Activated CD4-positive, alpha-beta T cell treated with anti-CD3 and anti-CD28 coated beads, Interleukin-2, amount 10 ng/mL, durations not matched to agents 7 days and 5 days (primary cell): ENCODE measurements around the gene SPDL1. TPM values are rescaled to one million over a fixed set of nuclear protein-coding genes. Genes with fewer than 3 reads are reported as not detected.

Experiments
- CTCF ChIA-PET: fragments of 350-600 bp; sonication (Branson Sonifier 250); formaldehyde crosslinking; loops from one replicate; lab custom pipeline; 2021; ENCODE audit warnings: antibody characterized with exemption; lab: Charles Lee
- POLR2A ChIA-PET: fragments of 350-600 bp; sonication (Branson Sonifier 250); formaldehyde crosslinking; loops from one replicate; lab custom pipeline; 2021; ENCODE audit warnings: antibody characterized with exemption; lab: Charles Lee
- DNase-seq: peaks from one replicate; pipeline ENCODE4 v3.0.0-alpha.2; 2020
- H3K27ac Mint-ChIP-seq: one replicate; pipeline ENCODE4 v1.8.0; 2021; ENCODE audit warnings: mild to moderate bottlenecking, moderate library complexity, mixed read lengths
- H3K27me3 Mint-ChIP-seq: one replicate; pipeline ENCODE4 v1.8.0; 2021; ENCODE audit warnings: mixed read lengths
- H3K36me3 Mint-ChIP-seq: one replicate; pipeline ENCODE4 v1.8.0; 2021; ENCODE audit warnings: low read depth, mixed read lengths
- H3K4me1 Mint-ChIP-seq: one replicate; pipeline ENCODE4 v1.8.0; 2021; ENCODE audit warnings: mixed read lengths
- H3K4me3 Mint-ChIP-seq: one replicate; pipeline ENCODE4 v1.8.0; 2021; ENCODE audit warnings: mild to moderate bottlenecking, moderate library complexity, mixed read lengths
- H3K9me3 Mint-ChIP-seq: one replicate; pipeline ENCODE4 v1.8.0; 2021; ENCODE audit warnings: mixed read lengths
- total RNA-seq, 2 experiments: library from RNA; stranded (reverse); gene quantifications; one replicate each; pipeline ENCODE4 v1.2.3, GENCODE V29; 2021

Gene SPDL1
- total RNA-seq, 2 experiments from 2014 or later: 45.7 to 60.0 TPM

DNA sequence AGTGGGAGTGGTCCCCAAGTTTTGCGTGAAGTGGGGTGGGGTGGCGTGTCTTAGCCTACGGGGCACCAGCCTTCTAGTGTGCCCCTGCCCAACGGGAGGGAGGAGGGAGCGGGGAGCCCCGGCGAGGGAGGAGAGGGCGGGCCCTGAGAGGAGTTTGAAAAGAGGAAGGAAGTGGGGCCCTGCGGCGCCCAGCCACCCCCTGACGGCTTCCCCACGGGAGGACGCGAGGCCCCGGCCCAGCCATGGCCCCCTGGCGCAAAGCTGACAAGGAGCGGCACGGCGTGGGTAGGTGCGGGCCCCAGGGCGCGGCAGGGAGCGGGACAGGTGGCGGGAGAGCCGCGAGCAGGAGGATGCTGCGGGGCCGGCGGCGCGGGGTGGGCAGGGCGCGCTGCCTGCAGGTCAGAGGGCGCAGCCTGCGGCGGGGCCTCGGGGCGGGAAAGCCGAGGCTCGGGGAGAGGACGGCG lies 53.5 kb downstream of the SPDL1 start, which contains the start of gene DOCK2:
Gene DOCK2 (plus strand): TSS at position 191 of the 464 bp plus-strand sequence. CDS start 52 bp downstream, at position 243.
- peak within 1 kb of the TSS; percentile 87 for H3K4me3 Mint-ChIP-seq
- peaks cover 50% of the 10 kb centered on the region for H3K4me1 Mint-ChIP-seq
- peaks cover 20% of the 10 kb centered on the region for H3K9me3 Mint-ChIP-seq
- peaks cover 6% of the 10 kb centered on the region for H3K27me3 Mint-ChIP-seq
- CTCF ChIA-PET: interaction anchor here (0.7 to 1.0 kb wide), 2 partner anchors 17 to 103 kb away, joined by 4 read pairs; no protein-coding TSS in a partner anchor
- H3K36me3 Mint-ChIP-seq: peaks cover 44% of the 10 kb centered on the region
- POLR2A ChIA-PET: interaction anchor here (1.4 to 1.8 kb wide), 2 partner anchors 12 to 54 kb away, joined by 3 to 8 read pairs; partner anchors contain the start of gene SPDL1
- peak within 1 kb of the TSS; percentile 96 for H3K27ac Mint-ChIP-seq
- DNase-seq: peak; percentile 82

DNA sequence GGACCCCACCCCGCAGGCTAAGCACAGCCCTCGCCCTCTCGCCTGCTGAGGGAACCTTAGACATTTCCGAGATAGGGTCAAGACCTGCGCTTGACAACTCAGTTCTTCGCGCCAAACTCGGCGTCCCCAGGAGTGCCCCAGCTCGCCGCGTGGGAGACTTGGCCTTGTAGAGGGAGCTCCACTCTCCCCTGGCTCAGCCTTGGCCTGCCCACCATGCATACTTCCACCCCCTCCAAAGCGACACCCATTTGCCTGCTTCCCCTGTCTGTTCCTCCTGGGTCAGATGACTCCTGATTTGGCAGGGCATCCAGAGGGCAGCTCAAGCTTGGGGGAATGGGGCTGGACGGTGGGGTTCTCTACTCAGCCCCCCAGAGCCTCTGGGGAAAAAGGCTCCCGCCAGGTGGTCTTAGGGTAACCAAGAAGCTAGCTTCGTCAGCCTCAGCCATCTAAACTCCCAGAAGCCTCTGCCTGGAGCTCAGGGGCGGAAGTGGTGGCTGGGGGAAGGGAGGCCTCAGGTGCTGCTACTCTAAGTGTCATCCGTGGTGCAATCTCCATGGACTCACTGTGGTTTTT lies 54.1 kb downstream of the SPDL1 start:
- Mint-ChIP-seq H3K27ac (peak overlapping the region; percentile 96), H3K4me1 (peaks cover 51% of the 10 kb centered on the region), H3K27me3 (peaks cover 1% of the 10 kb centered on the region), H3K9me3 (peaks cover 20% of the 10 kb centered on the region), H3K36me3 (peaks cover 46% of the 10 kb centered on the region), H3K4me3 (peak overlapping the region; percentile 87)
- CTCF ChIA-PET: interaction anchor here (0.7 to 1.0 kb wide), 3 partner anchors 17 to 103 kb away, joined by 3 to 4 read pairs (median 4); no protein-coding TSS in a partner anchor
- POLR2A ChIA-PET: interaction anchor here (1.4 to 1.8 kb wide), 2 partner anchors 11 to 55 kb away, joined by 3 to 8 read pairs; partner anchors contain the start of gene SPDL1
- peak; percentile 85 for DNase-seq

GRCh38 chr5:169641253-169641652 lies 57.7 kb downstream of the SPDL1 start:
- no peak overlapping the region for H3K4me3 Mint-ChIP-seq
- CTCF ChIA-PET: interaction anchor here (2.4 kb wide), 1 partner anchor 57 kb away, joined by 5 read pairs; the partner anchor contains the start of gene SPDL1
- no peak for DNase-seq
- peaks cover 15% of the 10 kb centered on the region for H3K9me3 Mint-ChIP-seq
- POLR2A ChIA-PET: no interaction called here
- no peak overlapping the region for H3K27ac Mint-ChIP-seq
- H3K4me1 Mint-ChIP-seq: peaks cover 74% of the 10 kb centered on the region
- peaks cover 69% of the 10 kb centered on the region for H3K36me3 Mint-ChIP-seq
- H3K27me3 Mint-ChIP-seq: no peaks in the 10 kb centered on the region

DNA sequence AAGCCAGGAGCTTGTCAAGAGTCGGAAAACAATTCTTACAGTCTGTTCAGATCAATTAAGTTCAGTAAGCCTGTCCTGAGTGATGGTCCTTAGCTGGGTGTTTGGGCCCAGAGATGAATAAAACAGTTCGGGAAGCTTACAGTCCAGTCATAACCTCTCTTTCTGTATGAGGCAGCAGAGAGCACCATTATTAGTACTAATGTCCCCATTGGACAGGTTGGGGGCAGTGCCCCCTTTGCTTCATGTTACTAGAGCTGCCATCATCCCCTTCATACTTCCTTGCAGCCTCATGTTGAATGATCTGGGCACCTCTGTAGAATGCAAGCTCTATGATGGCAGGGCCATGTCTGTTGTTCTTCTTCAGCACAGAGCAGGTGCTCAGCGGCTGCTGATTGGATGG lies 63.3 kb downstream of the SPDL1 start:
- peak overlapping the region; percentile 90 for H3K27ac Mint-ChIP-seq
- peaks cover 70% of the 10 kb centered on the region for H3K36me3 Mint-ChIP-seq
- no peak overlapping the region for H3K4me3 Mint-ChIP-seq
- no peaks in the 10 kb centered on the region for H3K9me3 Mint-ChIP-seq
- H3K27me3 Mint-ChIP-seq: no peaks in the 10 kb centered on the region
- ChIA-PET POLR2A (no interaction called here), CTCF (interaction anchor here (0.6 to 1.6 kb wide), 6 partner anchors 10 to 1025 kb away, joined by 3 to 4 read pairs (median 3); no protein-coding TSS in a partner anchor)
- no peak for DNase-seq
- peaks cover 86% of the 10 kb centered on the region for H3K4me1 Mint-ChIP-seq

- DNase-seq: no peak
- ChIA-PET POLR2A (interaction anchor here (2.1 kb wide), 1 partner anchor 10 kb away, joined by 8 read pairs; the partner anchor contains the start of gene DOCK2), CTCF (interaction anchor here (0.9 to 1.6 kb wide), 5 partner anchors 9 to 23 kb away, joined by 3 to 4 read pairs (median 3); no protein-coding TSS in a partner anchor)
- Mint-ChIP-seq H3K9me3 (no peaks in the 10 kb centered on the region), H3K4me3 (no peak overlapping the region), H3K27me3 (no peaks in the 10 kb centered on the region), H3K27ac (peak overlapping the region; percentile 90), H3K36me3 (peaks cover 71% of the 10 kb centered on the region), H3K4me1 (peaks cover 89% of the 10 kb centered on the region)
Observed at GRCh38 chr5:169647566-169647965, 64.0 kb downstream of the SPDL1 start.

GRCh38 chr5:169648725-169649310 lies 65.2 kb downstream of the SPDL1 start:
- H3K4me1 Mint-ChIP-seq: peaks cover 94% of the 10 kb centered on the region
- H3K9me3 Mint-ChIP-seq: no peaks in the 10 kb centered on the region
- peaks cover 73% of the 10 kb centered on the region for H3K36me3 Mint-ChIP-seq
- ChIA-PET CTCF (no interaction called here), POLR2A (interaction anchor here (2.1 kb wide), 1 partner anchor 11 kb away, joined by 8 read pairs; the partner anchor contains the start of gene DOCK2)
- peak overlapping the region; percentile 90 for H3K27ac Mint-ChIP-seq
- no peak overlapping the region for H3K4me3 Mint-ChIP-seq
- DNase-seq: no peak
- no peaks in the 10 kb centered on the region for H3K27me3 Mint-ChIP-seq

GRCh38 chr5:169649486-169649885 lies 65.9 kb downstream of the SPDL1 start:
- H3K4me1 Mint-ChIP-seq: peaks cover 97% of the 10 kb centered on the region
- peak overlapping the region; percentile 11 for H3K4me3 Mint-ChIP-seq

DNA sequence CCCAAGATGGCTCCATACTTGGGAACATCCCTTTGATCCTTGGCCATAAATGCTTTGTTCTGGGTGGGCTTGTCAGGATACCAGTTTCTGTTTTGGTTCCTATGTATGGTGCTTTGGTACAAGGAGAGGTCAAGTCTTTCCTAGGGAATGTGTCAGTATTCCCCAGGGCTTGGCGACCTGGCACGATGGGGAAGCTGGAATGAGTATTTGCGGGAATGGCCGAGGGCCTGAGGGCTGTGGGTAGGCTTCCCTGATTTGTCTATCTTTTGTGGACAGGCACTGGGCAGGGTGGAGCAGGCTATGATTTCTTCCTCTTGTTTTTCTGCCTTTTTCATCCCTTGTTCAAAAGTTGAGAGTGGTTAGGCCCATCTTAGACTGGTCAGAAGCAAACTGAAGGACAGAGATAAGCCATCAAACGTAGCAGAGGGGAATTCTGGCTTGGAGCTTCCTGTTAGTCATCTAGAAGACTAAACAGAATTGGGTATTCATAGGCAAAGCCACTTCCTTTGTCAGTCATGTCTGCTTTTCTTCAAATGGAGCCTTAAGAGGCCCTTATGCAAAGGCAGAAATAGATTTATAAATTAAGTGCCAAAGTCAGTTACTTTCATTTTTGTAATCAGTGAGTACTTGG lies 67.2 kb downstream of the SPDL1 start:
- Mint-ChIP-seq H3K27ac (peak overlapping the region; percentile 83), H3K4me3 (peak overlapping the region; percentile 39), H3K36me3 (peaks cover 78% of the 10 kb centered on the region), H3K9me3 (no peaks in the 10 kb centered on the region), H3K4me1 (peaks cover 99% of the 10 kb centered on the region), H3K27me3 (no peaks in the 10 kb centered on the region)
- ChIA-PET POLR2A (no interaction called here), CTCF (interaction anchor here (1.6 kb wide), 2 partner anchors 10 to 51 kb away, joined by 3 read pairs; no protein-coding TSS in a partner anchor)
- DNase-seq: no peak

More at GRCh38 chr5:169649486-169649885, 65.9 kb downstream of the SPDL1 start:
- POLR2A ChIA-PET: interaction anchor here (2.1 kb wide), 1 partner anchor 12 kb away, joined by 8 read pairs; the partner anchor contains the start of gene DOCK2
- Mint-ChIP-seq H3K27ac (peak overlapping the region; percentile 90), H3K36me3 (peaks cover 75% of the 10 kb centered on the region), H3K9me3 (no peaks in the 10 kb centered on the region), H3K27me3 (no peaks in the 10 kb centered on the region)
- CTCF ChIA-PET: no interaction called here
- DNase-seq: peak; percentile 39

DNA sequence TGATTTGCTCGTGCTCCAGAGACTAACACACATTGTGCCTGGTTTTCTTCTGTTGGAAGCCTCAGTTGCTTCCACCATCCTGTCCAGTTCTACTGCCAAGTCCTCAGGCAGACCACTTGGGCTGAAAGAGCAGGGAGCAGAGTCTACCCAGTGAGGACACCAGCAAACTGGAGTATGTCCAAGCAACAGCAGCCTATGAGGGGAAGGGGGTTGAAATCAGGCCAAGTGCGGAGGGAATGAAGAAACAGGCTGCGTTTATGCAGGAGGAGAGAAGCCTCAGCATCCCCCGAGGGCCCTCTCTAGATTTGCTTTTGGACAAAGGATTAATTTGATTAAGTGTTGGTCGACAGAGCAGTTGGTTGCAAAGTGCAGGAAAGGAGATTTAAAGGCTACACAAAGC lies 68.0 kb downstream of the SPDL1 start:
- Mint-ChIP-seq H3K9me3 (no peaks in the 10 kb centered on the region), H3K27me3 (no peaks in the 10 kb centered on the region), H3K27ac (peak overlapping the region; percentile 83), H3K4me3 (peak overlapping the region; percentile 10), H3K36me3 (peaks cover 79% of the 10 kb centered on the region), H3K4me1 (peaks cover 99% of the 10 kb centered on the region)
- CTCF ChIA-PET: interaction anchor here (0.6 to 1.6 kb wide), 3 partner anchors 11 to 574 kb away, joined by 3 to 4 read pairs (median 3); no protein-coding TSS in a partner anchor
- no peak for DNase-seq
- POLR2A ChIA-PET: no interaction called here

DNA sequence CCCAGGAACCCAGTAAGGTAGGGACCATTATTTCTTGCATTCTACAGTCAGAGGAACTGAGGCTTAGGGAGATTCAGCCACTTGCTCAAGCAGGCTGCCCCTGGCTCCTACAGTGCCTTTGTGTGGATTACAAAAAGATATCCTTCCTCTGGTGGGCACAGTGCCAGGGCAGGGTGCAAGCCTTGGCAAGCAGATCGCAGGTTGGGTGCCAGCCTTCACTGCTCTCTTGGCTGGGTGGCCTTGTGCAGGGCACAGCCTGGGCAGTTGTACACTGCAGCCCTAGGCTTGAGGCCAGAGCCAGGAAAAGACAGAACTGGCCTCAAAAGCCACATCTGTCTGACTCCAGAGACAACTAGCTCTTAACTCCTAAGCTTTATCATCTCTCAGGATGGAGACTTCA lies 68.5 kb downstream of the SPDL1 start:
- no peak for DNase-seq
- CTCF ChIA-PET: interaction anchor here (0.6 to 1.6 kb wide), 4 partner anchors 12 to 574 kb away, joined by 3 to 4 read pairs (median 3); no protein-coding TSS in a partner anchor
- H3K27ac Mint-ChIP-seq: peak overlapping the region; percentile 63
- no peak overlapping the region for H3K4me3 Mint-ChIP-seq
- POLR2A ChIA-PET: no interaction called here
- H3K4me1 Mint-ChIP-seq: peaks cover 99% of the 10 kb centered on the region
- no peaks in the 10 kb centered on the region for H3K27me3 Mint-ChIP-seq
- H3K9me3 Mint-ChIP-seq: no peaks in the 10 kb centered on the region
- H3K36me3 Mint-ChIP-seq: peaks cover 79% of the 10 kb centered on the region

- Mint-ChIP-seq H3K27me3 (no peaks in the 10 kb centered on the region), H3K4me1 (peaks cover 96% of the 10 kb centered on the region), H3K4me3 (no peak overlapping the region), H3K9me3 (no peaks in the 10 kb centered on the region), H3K27ac (no peak overlapping the region), H3K36me3 (peaks cover 77% of the 10 kb centered on the region)
- no peak for DNase-seq
- ChIA-PET POLR2A (no interaction called here), CTCF (interaction anchor here (1.0 to 1.1 kb wide), 2 partner anchors 20 to 27 kb away, joined by 3 to 6 read pairs; no protein-coding TSS in a partner anchor)
Observed at GRCh38 chr5:169653091-169653490, 69.5 kb downstream of the SPDL1 start.
